K562 (cell line): ENCODE measurements around the gene PSMB4. TPM values are rescaled to one million over a fixed set of nuclear protein-coding genes. Genes with fewer than 3 reads are reported as not detected.

ENCODE experiments used
- ATAC-seq: fragments of 200-7000 bp; cut with Tn5 transposase; 3 replicates; pipeline ENCODE4 v1.9.1; 2020; ENCODE audit warnings: moderate library complexity
- BruUV-seq: library from RNA; stranded (reverse); fragments of 400-500 nt; replicated peaks from 2 replicates; lab custom pipeline; 2021; lab: Mats Ljungman, UMichigan
- CTCF ChIA-PET: fragments of 300-600 bp; formaldehyde crosslinking; extraction: SDS; loops from one replicate; lab custom pipeline; 2021; ENCODE audit warnings: low intra/inter-chr PET ratio; lab: Yijun Ruan, JAX
- POLR2A ChIA-PET: fragments of 300-600, 350-650 bp; sonication (Branson Sonifier 250); formaldehyde crosslinking; extraction: SDS; loops from one replicate; lab custom pipeline; 2021; ENCODE audit warnings: antibody characterized with exemption, inconsistent platforms; lab: Yijun Ruan, JAX
- DNase-seq, 4 experiments: peaks; one replicate each; pipeline versions ENCODE4 v3.0.0 to v3.0.0-alpha.2; 2011 to 2018; ENCODE audit warnings: low spot score in 3 of 4, mixed read lengths in 3 of 4; ENCODE audit errors: extremely low read depth in 1 of 4
- FAIRE-seq: peaks from 2 replicates; lab custom pipeline; 2011; peaks lifted over from hg19 to GRCh38; lab: Jason Lieb, UNC
- H2AFZ ChIP-seq: 2 replicates; pipeline ENCODE4 v1.6.0; 2011; ENCODE audit warnings: low read depth, low read length, control low read depth, inconsistent platforms
- H3K27ac ChIP-seq: fragments of 200-600 bp; 3 replicates; pipeline ENCODE4 v1.8.0; 2011; ENCODE audit warnings: low read depth, mild to moderate bottlenecking, control low read depth, inconsistent platforms, low read length, moderate library complexity, mixed read lengths; ENCODE audit errors: extremely low read depth
- H3K27me3 ChIP-seq, 2 experiments: fragments of 300-600 bp in 1 of 2; 2 replicates in 1 of 2; 3 replicates in 1 of 2; pipeline versions ENCODE4 v1.6.0 to v1.8.0; 2011; ENCODE audit warnings: inconsistent platforms in 2 of 2, low read length in 2 of 2, mild to moderate bottlenecking in 1 of 2, mixed read lengths in 1 of 2, moderate library complexity in 1 of 2; ENCODE audit not compliant: control insufficient read depth in 2 of 2, insufficient read depth in 2 of 2
- H3K36me3 ChIP-seq: fragments of 300-600 bp; 3 replicates; pipeline ENCODE4 v1.8.0; 2011; ENCODE audit warnings: mild to moderate bottlenecking, low read length, inconsistent platforms; ENCODE audit not compliant: control insufficient read depth, insufficient read depth
- H3K4me1 ChIP-seq, 2 experiments: fragments of 200-600 bp in 1 of 2; replicated peaks in 1 of 2; 2 replicates in 1 of 2; 3 replicates in 1 of 2; pipeline versions ENCODE4 v1.5.1 to v1.8.0; 2011; ENCODE audit warnings: inconsistent platforms in 2 of 2, low read length in 2 of 2, mild to moderate bottlenecking in 1 of 2, mixed read lengths in 1 of 2, moderate library complexity in 1 of 2; ENCODE audit not compliant: control insufficient read depth in 2 of 2, insufficient read depth in 2 of 2
- H3K4me2 ChIP-seq: 2 replicates; pipeline ENCODE4 v1.6.1; 2011; ENCODE audit warnings: low read length, control low read depth, inconsistent platforms, mixed read lengths; ENCODE audit not compliant: insufficient read depth
- H3K4me3 ChIP-seq: fragments of 200-600 bp; sonication (generic), shearing (Covaris generic); 2 replicates; pipeline ENCODE4 v1.5.1; 2016; ENCODE audit warnings: control low read depth, inconsistent platforms
- H3K79me2 ChIP-seq: fragments of 200-600 bp; 3 replicates; pipeline ENCODE4 v1.8.0; 2011; ENCODE audit warnings: low read length, inconsistent platforms; ENCODE audit not compliant: control insufficient read depth, insufficient read depth
- H3K9ac ChIP-seq, 2 experiments: 2 replicates each; pipeline versions ENCODE4 v1.6.0 to v1.6.1; 2011; ENCODE audit warnings: low read depth in 2 of 2, low read length in 2 of 2, control low read depth in 1 of 2, inconsistent platforms in 1 of 2, mild to moderate bottlenecking in 1 of 2, mixed read lengths in 1 of 2; ENCODE audit not compliant: insufficient read depth in 1 of 2
- H3K9me1 ChIP-seq: one replicate; pipeline ENCODE4 v1.6.0; 2011; ENCODE audit warnings: inconsistent platforms, mild to moderate bottlenecking, low read length, moderate library complexity; ENCODE audit not compliant: control insufficient read depth, insufficient read depth
- H3K9me3 ChIP-seq: replicated peaks from 2 replicates; pipeline ENCODE4 v1.5.1; 2011; ENCODE audit warnings: low read depth, low read length, inconsistent platforms; ENCODE audit not compliant: control insufficient read depth, insufficient read depth
- H4K20me1 ChIP-seq: replicated peaks from 2 replicates; pipeline ENCODE4 v1.6.1; 2011; ENCODE audit warnings: low read length, inconsistent platforms, mixed read lengths; ENCODE audit not compliant: control insufficient read depth, insufficient read depth
- ZNF239 ChIP-seq: fragments of 250-450 bp; sonication (Bioruptor Pico); IDR thresholded peaks from 2 replicates; pipeline ENCODE4 v1.4.0; 2020; ENCODE audit warnings: mild to moderate bottlenecking
- WGBS: fragments of 100-300 bp; shearing (Covaris generic); methylation state at CpG from one replicate; pipeline ENCODE4 v1.1.6; 2016; ENCODE audit warnings: low coverage, mixed read lengths; ENCODE audit not compliant: insufficient coverage; ENCODE audit errors: missing lambda C conversion rate; 5-methylcytosine and 5-hydroxymethylcytosine counted together
- in situ Hi-C: fragments of 300-500 bp; cut with MboI; formaldehyde crosslinking; loops from 4 replicates; pipeline ENCODE4 v1.15.0; 2018; ENCODE audit warnings: inconsistent platforms, mixed read lengths
- intact Hi-C: fragments of 100-400 bp; cut with micrococcal nuclease; formaldehyde crosslinking; loops from 2 replicates; pipeline ENCODE4 v1.14.2; 2022
- polyA plus RNA-seq, 8 experiments: library from polyadenylated mRNA; depleted of rRNA in 4 of 8; stranded (reverse) in 5 of 8; unstranded in 3 of 8; fragments of >200 nt; fragmentation: Nextera tagmentation in 2 of 8; fragmentation: Illumina TruSeq in 1 of 8; extraction: Ambion mirVana in 2 of 8; extraction: Trizol in 1 of 8; gene quantifications; 2 replicates each; pipeline versions ENCODE4 v1.2.1 to v1.2.3, GENCODE V29; 2011 to 2014; ENCODE audit warnings: inconsistent platforms in 1 of 8, missing spikeins in 1 of 8
- total RNA-seq, 7 experiments: library from RNA; depleted of rRNA in 6 of 7; stranded (reverse); fragments of >200 nt in 6 of 7; fragmentation: Illumina TruSeq in 2 of 7; extraction: Trizol in 2 of 7; gene quantifications; 2 replicates each; pipeline versions ENCODE4 v1.2.1 to v1.2.3, GENCODE V29; 2011 to 2021; ENCODE audit warnings: low replicate concordance in 1 of 7
- TF ChIP-seq, protein P1 (sequence below): fragments of 200-800 bp; sonication (Bioruptor generic); IDR thresholded peaks from 2 replicates; pipeline ENCODE4 v1.6.1; 2016; ENCODE audit warnings: missing genetic modification characterization, missing compliant biosample characterization

The PSMB4 gene
- total and polyA plus RNA-seq, 9 of the 15 experiments (the other 6 are each of a cell fraction or from before 2014, with no cell fraction given) = 397 to 674 (median 475) TPM

DNA sequence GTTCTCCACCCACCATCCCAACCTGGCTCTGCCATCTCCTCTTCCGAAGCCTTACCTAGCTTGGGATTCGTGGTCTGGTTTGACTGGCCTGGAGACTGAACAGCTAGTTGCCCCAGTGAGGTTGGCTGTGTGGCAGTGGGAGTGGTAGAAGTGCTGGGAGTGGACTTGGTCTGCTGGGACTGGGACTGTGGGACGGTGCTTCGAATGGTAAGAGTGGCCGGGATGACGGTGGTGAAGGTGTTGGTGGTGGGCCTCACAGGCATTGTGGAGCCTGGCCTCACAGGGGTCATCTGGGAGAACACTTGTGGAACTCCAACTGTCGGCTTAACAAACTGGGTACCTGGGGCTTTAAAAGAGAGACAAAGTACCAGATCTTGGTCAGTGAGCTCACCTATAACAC lies 28.7 kb downstream of the PSMB4 start:
- Histone ChIP-seq H3K79me2 (peaks cover 16% of the 10 kb centered on the region; the same call in 2 of the 3 replicates), H4K20me1 (no peaks in the 10 kb centered on the region), H3K4me1 (no peaks in the 10 kb centered on the region), H3K27me3 (no peaks in the 10 kb centered on the region), H3K9me3 (no peaks in the 10 kb centered on the region), H3K9ac (0 out of 4 replicates have a peak overlapping the region, but pooled peaks of 1 of the 2 experiments have one; percentile 8), H3K4me2 (no peak overlapping the region), H2AFZ (no peak overlapping the region), H3K4me3 (no peak overlapping the region), H3K9me1 (no peaks in the 10 kb centered on the region), H3K27ac (no peak overlapping the region), H3K36me3 (peaks cover 71% of the 10 kb centered on the region)
- DNase-seq = no peak
- in situ Hi-C loops (no loop called here), intact Hi-C loops (no loop called here)
- CTCF ChIA-PET = no interaction called here
- no TSS peak for BruUV-seq
- FAIRE-seq = no peak
- POLR2A ChIA-PET = interaction anchor here (0.5 to 1.0 kb wide), 3 partner anchors 9 to 349 kb away, joined by 3 to 4 read pairs (median 3); no protein-coding TSS in a partner anchor
- TF ChIP-seq ZNF239 = no peak
- TF ChIP-seq, protein P1, sequence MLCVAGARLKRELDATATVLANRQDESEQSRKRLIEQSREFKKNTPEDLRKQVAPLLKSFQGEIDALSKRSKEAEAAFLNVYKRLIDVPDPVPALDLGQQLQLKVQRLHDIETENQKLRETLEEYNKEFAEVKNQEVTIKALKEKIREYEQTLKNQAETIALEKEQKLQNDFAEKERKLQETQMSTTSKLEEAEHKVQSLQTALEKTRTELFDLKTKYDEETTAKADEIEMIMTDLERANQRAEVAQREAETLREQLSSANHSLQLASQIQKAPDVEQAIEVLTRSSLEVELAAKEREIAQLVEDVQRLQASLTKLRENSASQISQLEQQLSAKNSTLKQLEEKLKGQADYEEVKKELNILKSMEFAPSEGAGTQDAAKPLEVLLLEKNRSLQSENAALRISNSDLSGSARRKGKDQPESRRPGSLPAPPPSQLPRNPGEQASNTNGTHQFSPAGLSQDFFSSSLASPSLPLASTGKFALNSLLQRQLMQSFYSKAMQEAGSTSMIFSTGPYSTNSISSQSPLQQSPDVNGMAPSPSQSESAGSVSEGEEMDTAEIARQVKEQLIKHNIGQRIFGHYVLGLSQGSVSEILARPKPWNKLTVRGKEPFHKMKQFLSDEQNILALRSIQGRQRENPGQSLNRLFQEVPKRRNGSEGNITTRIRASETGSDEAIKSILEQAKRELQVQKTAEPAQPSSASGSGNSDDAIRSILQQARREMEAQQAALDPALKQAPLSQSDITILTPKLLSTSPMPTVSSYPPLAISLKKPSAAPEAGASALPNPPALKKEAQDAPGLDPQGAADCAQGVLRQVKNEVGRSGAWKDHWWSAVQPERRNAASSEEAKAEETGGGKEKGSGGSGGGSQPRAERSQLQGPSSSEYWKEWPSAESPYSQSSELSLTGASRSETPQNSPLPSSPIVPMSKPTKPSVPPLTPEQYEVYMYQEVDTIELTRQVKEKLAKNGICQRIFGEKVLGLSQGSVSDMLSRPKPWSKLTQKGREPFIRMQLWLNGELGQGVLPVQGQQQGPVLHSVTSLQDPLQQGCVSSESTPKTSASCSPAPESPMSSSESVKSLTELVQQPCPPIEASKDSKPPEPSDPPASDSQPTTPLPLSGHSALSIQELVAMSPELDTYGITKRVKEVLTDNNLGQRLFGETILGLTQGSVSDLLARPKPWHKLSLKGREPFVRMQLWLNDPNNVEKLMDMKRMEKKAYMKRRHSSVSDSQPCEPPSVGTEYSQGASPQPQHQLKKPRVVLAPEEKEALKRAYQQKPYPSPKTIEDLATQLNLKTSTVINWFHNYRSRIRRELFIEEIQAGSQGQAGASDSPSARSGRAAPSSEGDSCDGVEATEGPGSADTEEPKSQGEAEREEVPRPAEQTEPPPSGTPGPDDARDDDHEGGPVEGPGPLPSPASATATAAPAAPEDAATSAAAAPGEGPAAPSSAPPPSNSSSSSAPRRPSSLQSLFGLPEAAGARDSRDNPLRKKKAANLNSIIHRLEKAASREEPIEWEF = no peak
- WGBS = 93% methylated on average over 7 of the region's 7 CpGs
- no peak for ATAC-seq
